GM21576 (cell line): ENCODE results near the gene TTC34.

Source experiments
- ATAC-seq: cut with Tn5 transposase; IDR thresholded peaks from one replicate; pipeline ENCODE4 v1.9.1; 2021; ENCODE audit warnings: mild to moderate bottlenecking, moderate library complexity; ENCODE audit not compliant: unreplicated experiment

The TTC34 gene, protein sequence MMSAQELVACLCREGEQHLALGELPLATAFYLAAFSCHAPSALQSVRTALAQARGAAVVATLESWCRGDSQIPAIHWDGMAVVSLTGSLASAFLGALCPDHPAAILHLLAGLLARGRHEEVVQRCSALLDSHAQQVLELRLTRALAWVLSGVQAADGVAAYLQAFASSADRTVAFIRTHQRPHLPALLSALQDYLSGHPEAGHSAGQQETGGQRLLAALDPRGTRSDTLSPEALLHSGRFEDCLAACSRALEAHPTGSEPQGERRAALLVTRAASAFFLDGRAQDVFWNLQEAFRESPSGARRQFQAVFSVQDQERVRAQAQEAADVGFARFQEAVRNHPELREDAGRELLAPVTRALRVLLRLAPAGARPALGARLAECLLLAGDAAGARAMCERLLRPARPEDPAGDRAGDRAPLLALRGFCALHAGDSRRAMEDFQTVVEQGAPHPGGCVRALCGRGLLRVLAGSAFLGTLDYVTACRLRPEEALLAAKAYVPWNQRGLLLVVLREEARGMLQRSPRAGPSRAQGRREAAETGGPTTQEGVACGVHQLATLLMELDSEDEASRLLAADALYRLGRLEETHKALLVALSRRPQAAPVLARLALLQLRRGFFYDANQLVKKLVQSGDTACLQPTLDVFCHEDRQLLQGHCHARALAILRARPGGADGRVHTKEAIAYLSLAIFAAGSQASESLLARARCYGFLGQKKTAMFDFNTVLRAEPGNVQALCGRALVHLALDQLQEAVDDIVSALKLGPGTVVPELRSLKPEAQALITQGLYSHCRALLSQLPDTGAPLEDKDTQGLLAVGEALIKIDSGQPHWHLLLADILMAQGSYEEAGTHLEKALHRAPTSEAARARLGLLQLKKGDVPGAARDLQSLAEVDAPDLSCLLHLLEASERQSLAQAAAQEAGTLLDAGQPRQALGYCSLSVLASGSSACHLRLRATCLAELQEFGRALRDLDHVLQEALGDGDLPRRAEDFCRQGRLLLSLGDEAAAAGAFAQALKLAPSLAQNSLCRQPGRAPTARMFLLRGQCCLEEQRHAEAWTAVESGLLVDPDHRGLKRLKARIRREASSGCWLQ

DNA sequence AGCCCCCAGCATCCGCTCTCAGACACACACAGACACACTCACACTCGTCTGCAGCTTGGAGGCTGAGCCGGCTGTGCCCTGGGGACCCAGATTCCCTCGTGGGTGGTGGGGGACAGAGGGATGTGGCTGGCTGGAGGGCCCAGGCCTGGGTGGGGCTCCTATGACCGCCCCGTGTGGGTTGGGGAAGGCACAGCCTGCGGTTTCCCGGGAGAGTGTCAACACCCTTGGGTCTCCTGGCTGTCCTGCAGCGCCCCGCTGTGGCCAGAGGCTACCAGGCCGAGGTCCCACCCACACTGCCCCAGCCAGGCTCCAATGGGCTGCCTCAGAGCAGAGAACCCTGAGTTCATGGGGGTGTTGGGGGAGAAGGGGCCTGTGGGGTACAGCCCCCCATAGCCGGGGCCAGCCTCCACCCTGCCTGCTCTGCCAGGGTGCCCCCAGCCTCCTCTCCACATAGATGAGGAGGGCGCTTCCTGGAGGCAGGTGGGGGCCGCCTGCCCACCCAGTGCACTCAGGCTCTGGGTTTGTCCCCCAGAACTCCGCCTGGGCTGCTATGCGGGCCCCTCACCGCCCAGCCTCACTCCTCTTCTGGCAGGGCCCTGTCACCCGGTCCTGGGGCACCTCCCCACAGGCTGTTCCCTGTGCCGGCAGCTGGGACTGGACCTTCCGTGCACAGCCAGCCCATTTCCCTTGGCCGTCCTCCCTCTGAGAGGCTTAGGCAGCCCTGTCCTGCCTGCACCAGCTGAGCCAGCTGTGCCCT, at the start of gene TTC34:
TSS of gene TTC34 (minus strand) at position 159 of the 757 bp plus-strand sequence. CDS start 866 bp downstream, outside the sequence.
- no peak for ATAC-seq

DNA sequence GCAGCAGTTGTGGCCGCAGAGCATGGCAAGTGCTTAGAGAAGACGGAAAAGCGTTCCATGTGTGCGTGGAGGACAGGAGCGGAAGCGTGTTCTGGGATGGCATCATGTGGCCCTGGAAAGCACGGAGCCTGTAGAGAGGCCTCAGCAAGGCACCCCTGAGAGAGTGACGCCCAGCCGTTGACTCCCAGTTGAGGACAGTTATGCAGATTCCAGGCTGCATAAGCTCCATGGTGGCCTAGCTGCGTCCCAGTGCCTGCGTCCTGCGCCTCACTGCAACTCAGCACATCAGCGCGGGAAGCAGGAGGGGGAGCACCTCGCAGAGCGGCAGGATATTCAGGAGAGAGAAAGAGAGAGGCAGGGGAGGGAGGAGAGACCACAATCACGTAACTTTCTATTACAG, 49.0 kb upstream of the TTC34 start:
- ATAC-seq: no peak

DNA sequence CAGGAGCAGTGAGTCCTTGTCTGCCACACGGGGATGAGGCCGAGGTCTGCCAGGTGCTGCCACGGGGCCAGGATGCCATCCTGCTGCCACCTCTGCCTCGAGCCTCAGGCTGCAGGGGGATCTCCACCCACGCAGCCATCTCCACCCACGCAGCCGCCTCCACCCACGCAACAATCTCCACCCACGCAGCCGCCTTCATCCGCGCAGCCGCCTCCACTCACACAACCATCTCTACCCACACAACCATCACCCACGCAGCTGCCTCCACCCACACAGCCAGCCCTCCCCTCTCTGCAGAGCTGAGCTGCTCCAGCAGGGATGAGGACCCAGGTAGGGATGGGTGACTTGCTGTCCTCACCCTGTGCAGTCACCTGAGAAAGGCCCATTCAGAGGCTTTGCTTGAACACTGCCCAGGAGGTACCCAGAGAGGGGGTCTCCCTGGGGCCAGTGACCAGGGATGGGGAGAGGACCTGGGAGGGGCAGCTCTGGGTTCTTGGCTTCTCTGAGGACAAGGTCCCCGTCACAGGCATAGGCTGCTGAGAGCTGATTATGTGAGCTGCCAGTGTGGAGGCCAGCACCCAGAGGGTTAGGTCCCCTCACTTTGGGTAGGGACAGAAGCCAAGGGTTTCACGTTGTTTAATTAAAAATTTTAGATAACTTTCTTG, 46.6 kb upstream of the TTC34 start:
- no peak for ATAC-seq

DNA sequence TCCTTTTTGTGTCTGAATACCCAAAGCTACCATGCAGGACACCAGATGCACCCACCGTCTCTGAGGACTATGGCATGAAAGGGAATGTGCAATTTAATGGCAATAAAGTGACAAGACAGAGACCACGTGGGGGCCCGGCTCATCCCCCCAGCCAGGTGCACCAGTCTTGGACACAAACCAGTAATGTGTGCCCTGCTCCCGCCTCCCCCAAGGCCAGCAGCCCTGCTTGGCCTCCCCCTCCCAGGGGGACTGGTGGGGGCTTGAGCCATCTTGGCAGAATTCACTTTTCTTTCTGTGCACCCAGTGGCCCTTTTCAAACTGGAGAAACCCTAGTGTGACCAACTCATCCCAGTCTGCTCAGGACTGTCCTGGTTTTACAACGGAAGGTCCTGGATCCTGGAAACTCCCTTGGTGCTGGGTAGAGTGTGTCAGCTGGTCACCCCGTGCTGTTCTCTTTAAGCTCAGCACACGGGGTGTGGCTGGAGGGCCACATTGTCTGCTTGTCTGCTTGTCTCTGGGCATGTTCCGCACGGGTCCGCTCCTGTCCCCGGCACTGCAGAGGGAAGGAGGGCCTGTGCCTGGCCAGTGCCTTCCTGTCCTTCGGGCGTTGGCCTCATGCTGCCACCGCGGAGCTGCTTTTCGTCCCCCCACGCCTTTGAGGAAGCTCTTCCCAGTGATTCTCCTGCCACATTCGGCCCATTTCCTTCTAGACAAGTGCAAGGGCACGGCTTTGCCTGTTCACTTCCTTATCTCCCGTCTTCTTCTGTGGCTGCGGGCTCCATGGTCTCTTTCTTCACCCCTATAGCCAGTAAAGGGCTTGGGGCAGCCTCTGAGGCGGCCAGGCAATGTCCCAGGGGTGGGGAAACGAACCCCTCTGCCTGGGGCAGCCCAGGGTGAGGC, 45.8 kb upstream of the TTC34 start:
- ATAC-seq: no peak

DNA sequence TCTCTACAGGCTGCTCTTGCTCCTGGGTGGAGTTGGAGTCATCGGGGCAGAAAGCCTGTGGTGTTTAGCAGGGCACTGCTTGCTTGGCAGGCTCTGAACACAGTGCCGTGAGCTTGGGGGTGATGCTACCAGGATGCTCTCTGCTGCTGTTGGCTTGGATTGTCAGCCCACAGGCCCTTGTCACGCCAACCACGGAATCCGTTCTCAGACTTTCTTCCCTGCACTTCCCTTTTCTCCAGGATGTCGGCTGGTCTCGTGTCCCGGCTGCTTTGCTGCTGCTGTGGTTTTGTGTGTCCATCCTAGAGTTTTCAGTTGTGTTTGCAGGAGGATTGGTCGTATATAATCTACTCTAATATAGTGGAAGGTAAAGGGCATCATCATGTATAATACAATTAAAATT, 44.4 kb upstream of the TTC34 start:
- no peak for ATAC-seq

DNA sequence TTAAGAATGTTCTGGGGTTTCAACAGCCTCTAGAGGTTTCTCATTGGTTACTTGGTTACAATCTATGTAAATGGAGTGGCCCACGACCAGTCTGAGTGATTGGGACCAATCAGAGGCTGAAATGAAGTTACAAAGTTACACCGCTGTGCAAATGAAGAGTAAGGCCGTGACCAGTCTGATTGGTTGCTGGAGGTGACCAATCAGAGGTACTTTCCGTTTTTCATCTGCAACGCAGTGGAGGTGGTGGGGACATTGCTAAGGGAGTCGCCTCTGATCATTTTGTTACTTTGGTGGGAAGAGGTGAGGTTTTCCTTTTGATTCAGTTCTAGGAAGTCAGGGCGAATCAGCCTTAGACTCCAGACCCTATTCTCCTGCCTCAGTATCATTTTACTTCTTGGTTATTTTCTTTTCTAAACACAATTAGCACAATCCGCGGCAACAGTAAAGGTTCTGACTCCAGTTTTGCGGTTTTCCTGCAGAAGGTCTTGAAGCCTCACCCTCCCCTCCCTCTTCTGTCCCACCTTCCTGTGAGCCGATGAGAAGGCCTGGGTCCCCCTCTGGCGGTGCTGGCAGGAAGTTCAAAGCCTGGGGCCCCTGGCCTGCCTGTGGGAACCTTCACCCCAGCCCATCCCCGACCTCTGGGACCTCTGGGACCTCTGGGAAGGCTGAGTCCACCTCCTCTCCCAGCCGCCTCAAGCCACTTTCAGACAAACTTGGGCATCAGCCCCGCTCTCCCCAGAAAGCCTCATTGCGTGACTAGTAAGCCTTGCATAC, 38.7 kb upstream of the TTC34 start:
- ATAC-seq: no peak

DNA sequence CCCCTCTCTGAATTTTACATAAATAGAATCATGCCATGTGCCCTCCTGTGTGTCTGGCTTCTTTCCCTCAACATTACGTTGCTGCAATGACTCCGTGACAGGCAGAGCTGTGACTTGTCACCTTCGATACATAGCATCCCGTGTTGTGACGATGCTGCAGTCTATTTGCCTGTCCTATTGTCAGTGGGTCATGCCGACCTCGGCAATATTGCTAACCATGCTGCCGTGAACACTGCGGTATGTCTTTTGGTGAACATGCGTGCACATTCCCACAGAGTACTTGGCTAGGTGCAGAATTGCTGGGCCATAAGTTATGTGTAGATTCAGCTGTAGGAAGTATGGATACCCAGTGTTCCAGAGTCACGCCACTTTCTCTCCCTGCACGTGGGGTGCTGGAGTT, 36.3 kb upstream of the TTC34 start:
- ATAC-seq: no peak

DNA sequence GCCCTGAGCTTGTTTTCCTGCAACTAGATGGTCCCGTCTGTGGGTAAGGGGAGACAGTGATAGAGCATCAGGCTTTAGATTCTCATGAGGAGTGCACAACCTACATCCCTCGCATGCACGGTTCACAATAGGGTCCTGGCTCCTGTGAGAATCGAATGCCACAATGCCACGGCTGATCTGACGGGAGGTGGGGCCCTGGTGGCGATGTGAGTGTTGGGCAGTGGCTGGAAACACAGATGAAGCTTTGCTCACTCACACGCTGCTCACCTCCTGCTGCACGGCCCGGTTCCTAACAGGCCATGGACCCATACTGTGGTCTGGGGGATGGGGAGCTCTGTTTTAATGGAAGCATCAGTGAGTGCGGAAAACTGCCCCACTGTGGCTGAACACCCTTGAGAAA, 35.8 kb upstream of the TTC34 start:
- ATAC-seq: no peak

DNA sequence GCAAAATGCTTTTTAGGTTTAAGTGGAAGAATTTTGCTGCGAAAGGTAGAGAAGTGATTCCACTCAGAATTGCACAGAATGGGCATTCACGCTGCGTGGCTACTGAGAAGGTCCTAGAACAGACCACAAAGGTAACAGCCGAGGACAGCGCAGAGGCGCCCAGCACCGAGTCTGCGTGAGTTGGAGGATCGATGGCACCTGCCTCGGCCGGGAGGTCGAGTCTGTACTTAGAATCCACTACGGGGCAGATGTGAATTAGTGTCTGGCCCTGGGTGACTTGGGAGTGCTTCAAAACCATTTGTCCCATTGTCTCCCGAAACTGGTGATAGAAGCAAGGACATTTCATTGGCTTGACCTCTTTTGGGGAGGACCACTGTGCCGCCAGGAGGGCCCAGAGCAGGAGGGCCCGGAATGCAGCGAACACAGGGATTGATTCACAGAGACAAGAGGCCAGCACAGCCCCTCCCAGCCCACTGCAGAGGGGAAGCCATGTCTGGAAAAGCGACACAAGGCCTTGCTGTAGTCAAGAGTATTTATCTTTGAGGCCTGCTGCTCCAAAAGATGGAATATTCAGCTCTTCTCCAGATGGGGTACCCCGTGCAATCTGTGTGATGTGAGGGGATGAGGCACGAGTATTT, 35.0 kb upstream of the TTC34 start:
- ATAC-seq: no peak

DNA sequence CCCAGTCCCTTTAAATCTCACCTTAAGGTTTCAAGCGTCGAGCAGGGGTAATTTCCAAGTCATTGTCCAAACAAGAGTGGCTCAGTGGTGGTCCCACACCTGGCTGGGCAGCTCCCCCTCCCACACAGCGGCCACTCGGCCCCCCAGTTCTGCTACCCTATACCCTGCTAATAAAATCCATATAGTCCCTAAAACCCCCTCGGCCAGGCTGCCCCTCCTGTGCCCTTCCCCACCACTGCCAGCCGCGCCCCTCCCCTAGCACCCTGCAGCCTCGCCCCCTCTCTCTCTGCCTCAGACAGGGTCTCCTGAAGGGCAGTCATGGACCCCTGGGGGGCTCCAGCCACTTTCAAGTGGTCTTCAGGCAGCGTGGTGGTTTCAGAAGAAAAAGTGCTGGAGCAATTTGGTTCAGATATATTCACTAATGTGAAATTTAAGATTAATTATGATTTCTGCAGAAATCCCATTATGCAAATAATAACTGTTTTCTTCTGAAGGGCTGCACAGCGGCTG, 34.2 kb upstream of the TTC34 start:
- ATAC-seq: no peak

DNA sequence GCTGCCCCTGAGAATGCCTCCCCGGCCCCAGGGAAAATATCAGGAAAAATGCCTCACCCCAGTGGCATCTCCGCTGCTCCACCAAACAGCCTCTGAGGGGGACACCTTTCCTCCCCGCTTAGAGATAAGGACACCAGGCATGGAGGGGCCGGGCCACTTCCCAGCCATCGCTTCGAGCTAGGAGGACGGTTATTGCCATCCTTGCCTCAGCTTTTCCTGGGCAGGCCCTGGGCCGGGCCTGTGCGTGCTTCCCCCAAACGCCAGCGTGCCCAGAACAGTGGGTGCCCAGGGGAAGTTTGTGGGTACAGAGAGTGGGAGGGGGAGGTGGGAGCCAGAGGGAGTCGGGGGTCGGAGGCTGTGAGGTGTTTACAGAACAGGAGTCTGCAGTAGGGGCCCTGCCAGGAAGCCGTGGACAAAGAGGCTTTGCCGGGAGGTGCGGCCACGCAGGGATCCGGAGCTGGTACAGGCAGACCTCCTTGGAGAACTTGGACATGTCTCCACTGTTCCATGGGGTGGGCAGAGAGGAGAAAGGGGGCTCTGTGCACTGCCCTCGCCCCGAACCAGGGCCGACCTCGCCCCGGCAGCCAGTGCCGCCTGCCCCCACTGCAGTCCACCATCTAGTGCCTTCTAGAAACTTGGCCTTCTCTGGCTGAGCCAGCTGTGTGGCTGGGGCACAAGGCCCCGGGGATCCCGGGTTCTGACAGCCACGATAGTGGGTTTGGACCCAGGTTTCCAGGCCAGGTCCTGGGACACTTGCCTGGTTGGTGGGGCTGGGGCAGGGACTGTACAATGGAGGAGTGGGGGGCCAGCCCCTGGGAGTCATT, 33.5 kb upstream of the TTC34 start:
- ATAC-seq: no peak

DNA sequence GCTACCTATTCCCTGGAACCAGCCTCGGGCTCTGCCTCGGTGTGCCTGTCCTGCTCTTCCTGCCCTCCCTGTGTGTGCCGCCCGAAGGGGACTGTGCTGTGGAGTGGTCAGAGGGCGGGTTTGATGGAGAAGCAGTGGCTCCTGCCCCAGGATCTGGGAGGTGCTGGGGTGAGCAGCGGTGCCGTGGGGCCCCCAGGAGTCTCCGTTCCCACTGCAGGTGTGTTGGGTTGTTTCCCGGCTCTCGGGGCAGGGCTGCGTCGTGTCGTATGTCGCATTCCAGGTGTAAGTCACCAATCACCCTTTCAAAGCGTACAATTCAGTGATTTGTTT, 32.6 kb upstream of the TTC34 start:
- ATAC-seq: no peak

DNA sequence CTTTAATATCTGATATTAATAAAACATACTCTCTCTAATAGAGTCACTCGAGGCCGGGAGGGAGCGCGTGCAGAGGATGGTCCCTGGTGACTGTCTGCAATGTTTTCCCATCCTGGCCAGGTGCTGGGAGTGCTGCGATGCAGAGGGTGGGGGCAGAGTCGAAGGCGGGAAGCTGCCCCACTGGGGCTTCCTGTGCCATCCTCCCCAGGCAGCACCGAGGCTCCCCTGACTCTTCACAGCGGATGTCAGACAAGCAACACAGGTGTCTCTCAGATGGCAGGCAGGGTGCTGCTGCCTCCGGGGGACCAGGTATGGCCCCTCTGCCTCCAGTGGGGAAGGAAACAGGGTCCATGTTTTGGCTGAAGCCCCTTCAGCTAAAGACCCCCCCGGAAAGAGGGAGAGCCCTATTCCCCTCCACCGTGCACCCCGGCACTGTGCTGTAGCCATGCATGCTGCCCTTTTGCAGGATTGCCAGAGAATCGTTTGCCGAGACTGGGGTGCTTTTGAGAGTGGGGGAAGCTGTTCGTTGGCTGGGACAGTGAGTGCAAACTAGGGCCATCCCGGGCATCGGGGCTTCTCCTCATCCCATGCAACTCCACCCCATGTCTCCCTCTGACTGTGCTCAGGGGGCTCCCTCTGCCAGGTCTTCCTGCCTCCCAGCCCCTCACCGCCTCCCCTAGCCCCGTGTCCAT, 32.1 kb upstream of the TTC34 start:
- ATAC-seq: no peak

DNA sequence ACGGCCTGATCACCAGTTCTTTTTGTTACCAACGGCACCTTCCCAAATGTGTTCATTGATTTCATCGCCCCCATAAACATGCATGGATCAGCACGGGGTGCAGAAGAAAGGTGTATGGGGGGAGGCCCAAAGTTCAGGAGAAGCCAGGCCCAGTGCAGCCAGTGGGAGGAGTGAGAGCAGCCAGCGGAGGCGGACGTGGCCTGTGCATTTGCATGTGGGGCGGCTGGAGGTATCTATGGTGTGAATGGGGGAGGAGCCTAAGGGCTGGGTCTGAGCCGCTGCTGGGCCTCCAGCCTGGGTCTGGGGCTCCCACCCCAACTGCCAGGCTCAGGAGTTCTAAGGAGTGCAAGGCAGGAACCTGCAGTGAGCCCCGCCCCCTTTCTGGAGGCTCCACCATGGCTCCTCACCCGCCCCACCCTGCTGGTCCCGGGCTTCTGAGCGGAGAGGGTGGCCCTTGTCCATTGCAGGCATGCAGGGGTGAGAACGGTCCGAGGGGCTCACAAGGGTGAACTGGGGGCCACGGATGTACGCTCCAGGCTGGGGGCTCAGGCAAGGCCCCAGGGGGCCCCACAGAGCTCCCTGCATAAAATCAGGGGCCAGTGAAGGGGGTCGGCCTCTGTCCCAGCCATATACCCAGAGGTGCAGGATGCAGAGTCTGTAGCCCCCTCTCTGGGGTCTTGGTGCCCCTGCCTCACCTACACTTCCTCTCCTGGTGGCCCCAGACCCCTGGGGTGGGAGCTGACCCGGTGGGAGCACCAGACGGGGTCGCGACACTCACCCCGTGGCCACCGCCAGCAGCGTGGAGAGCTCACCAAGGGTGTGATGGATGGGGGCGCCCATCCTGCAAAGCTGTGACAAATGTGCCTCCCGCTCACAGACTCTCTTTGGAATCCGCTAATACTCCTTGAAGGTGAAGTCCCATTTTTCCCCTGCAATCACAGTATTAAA, 31.3 kb upstream of the TTC34 start:
- ATAC-seq: no peak

DNA sequence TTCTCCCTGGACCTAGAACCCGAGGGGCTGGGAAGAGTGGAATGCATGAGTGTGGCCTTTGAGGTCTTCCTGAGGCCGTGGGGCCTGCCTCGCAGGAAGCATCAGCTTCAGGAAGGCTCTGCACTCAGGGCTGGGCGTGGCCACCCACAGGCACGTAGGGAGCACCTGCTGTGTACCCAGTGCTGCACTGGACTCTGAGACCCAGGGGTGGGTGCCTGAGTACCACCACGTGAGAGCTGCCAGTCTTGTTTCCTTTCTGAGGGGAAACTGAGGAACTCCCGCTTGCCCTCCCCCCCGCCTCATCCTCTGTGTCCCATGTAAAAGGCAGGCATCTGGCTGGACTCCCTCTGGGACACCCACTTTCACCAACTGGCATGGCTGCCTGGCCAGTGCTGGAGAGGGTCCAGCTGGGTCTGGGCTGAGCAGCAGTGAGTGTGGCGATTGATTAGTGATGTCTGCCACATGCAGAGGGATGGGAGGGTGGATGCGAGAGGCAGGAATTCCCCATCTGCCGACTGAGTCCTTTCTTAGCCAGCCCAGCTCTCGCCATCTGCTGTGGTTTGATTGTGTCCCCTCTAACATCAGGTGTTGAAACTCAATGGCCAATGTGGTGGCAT, 30.2 kb upstream of the TTC34 start:
- ATAC-seq: no peak
